IMR-90 (cell line): Measurements from ENCODE around the gene DVL2. TPM values are rescaled to one million over a fixed set of nuclear protein-coding genes. Genes with fewer than 3 reads are reported as not detected.

Experiments used
- ATAC-seq: fragments of 200-7000 bp; cut with Tn5 transposase; 2 replicates; pipeline ENCODE4 v1.9.1; 2020; ENCODE audit warnings: low read depth, mild to moderate bottlenecking, moderate library complexity
- BruUV-seq: library from RNA; stranded (reverse); fragments of 400-500 nt; replicated peaks from 2 replicates; lab custom pipeline; 2021; lab: Mats Ljungman, UMichigan
- CTCF ChIA-PET: fragments of 300-600 bp; formaldehyde crosslinking; extraction: SDS; loops from one replicate; lab custom pipeline; 2021; ENCODE audit warnings: antibody characterized with exemption; lab: Yijun Ruan, JAX
- POLR2A ChIA-PET: fragments of 300-600 bp; sonication (Branson Sonifier 250); formaldehyde crosslinking; loops from one replicate; lab custom pipeline; 2022; ENCODE audit warnings: antibody characterized with exemption; ENCODE audit not compliant: unreplicated experiment; lab: Charles Lee
- DNase-seq: peaks from one replicate; pipeline ENCODE4 v3.0.0; 2013
- H2AFZ ChIP-seq: replicated peaks from 2 replicates; pipeline ENCODE3; 2013; ENCODE audit warnings: low read length, mild to moderate bottlenecking; ENCODE audit not compliant: poor library complexity
- H2AK5ac ChIP-seq: 2 replicates; pipeline ENCODE4 v1.6.1; 2013; ENCODE audit warnings: low read depth, low read length, inconsistent platforms
- H2AK9ac ChIP-seq: replicated peaks from 2 replicates; pipeline ENCODE3; 2013; ENCODE audit warnings: mild to moderate bottlenecking, low read depth, low read length, moderate library complexity; ENCODE audit not compliant: poor library complexity
- H2BK120ac ChIP-seq: 2 replicates; pipeline ENCODE4 v1.6.1; 2013; ENCODE audit warnings: low read depth, low read length, inconsistent platforms
- H2BK15ac ChIP-seq: 3 replicates; pipeline ENCODE4 v1.6.1; 2013; ENCODE audit warnings: low read depth, low read length, inconsistent platforms
- H2BK20ac ChIP-seq: 2 replicates; pipeline ENCODE4 v1.6.1; 2013; ENCODE audit warnings: low read depth, mild to moderate bottlenecking, inconsistent platforms, low read length, moderate library complexity
- H2BK5ac ChIP-seq: 2 replicates; pipeline ENCODE4 v1.6.1; 2013; ENCODE audit warnings: mild to moderate bottlenecking, low read depth, low read length, inconsistent platforms; ENCODE audit not compliant: poor library complexity, severe bottlenecking
- H3K14ac ChIP-seq: replicated peaks from 2 replicates; pipeline ENCODE4 v1.6.1; 2013; ENCODE audit warnings: low read depth, low read length, inconsistent platforms
- H3K18ac ChIP-seq: 2 replicates; pipeline ENCODE4 v1.6.1; 2013; ENCODE audit warnings: low read depth, low read length, control low read depth
- H3K23ac ChIP-seq: 2 replicates; pipeline ENCODE4 v1.6.1; 2013; ENCODE audit warnings: low read depth, low read length, inconsistent platforms
- H3K27ac ChIP-seq: 2 replicates; pipeline ENCODE4 v1.5.1; 2013; ENCODE audit warnings: mild to moderate bottlenecking, control low read depth, low read length; ENCODE audit not compliant: insufficient read depth
- H3K27me3 ChIP-seq: 2 replicates; pipeline ENCODE4 v1.6.1; 2013; ENCODE audit warnings: low read length; ENCODE audit not compliant: control insufficient read depth, insufficient read depth
- H3K36me3 ChIP-seq: 2 replicates; pipeline ENCODE4 v1.6.1; 2013; ENCODE audit warnings: low read length, mixed read lengths; ENCODE audit not compliant: control insufficient read depth, insufficient read depth
- H3K4ac ChIP-seq: 2 replicates; pipeline ENCODE4 v1.6.1; 2013; ENCODE audit warnings: low read depth, low read length, inconsistent platforms
- H3K4me1 ChIP-seq: 2 replicates; pipeline ENCODE4 v1.6.1; 2013; ENCODE audit warnings: low read length, mixed read lengths; ENCODE audit not compliant: control insufficient read depth, insufficient read depth
- H3K4me2 ChIP-seq: 2 replicates; pipeline ENCODE4 v1.6.1; 2013; ENCODE audit warnings: low read depth, mild to moderate bottlenecking, control low read depth, low read length, moderate library complexity
- H3K4me3 ChIP-seq: 2 replicates; pipeline ENCODE4 v1.5.1; 2013; ENCODE audit warnings: low read depth, mild to moderate bottlenecking, control low read depth, low read length, moderate library complexity; ENCODE audit not compliant: insufficient read depth
- H3K56ac ChIP-seq: 2 replicates; pipeline ENCODE4 v1.6.1; 2013; ENCODE audit warnings: low read length, inconsistent platforms; ENCODE audit not compliant: insufficient read depth; ENCODE audit errors: extremely low read depth
- H3K79me1 ChIP-seq, 2 experiments: 2 replicates each; pipeline ENCODE4 v1.6.1; 2013; ENCODE audit warnings: low read length in 2 of 2, inconsistent platforms in 1 of 2, low read depth in 1 of 2
- H3K9ac ChIP-seq: 2 replicates; pipeline ENCODE4 v1.6.1; 2013; ENCODE audit warnings: low read depth, low read length, control low read depth
- H3K9me1 ChIP-seq: 2 replicates; pipeline ENCODE4 v1.6.1; 2013; ENCODE audit warnings: low read length, inconsistent platforms; ENCODE audit not compliant: insufficient read depth
- H3K9me3 ChIP-seq: 2 replicates; pipeline ENCODE4 v1.6.1; 2013; ENCODE audit warnings: low read length; ENCODE audit not compliant: control insufficient read depth, insufficient read depth
- H4K20me1 ChIP-seq: 2 replicates; pipeline ENCODE4 v1.6.1; 2013; ENCODE audit warnings: low read length, inconsistent platforms; ENCODE audit not compliant: insufficient read depth
- H4K5ac ChIP-seq: 2 replicates; pipeline ENCODE4 v1.6.1; 2013; ENCODE audit warnings: mild to moderate bottlenecking, low read depth, low read length, control low read depth
- H4K8ac ChIP-seq, 2 experiments: 2 replicates each; pipeline ENCODE4 v1.6.1; 2013; ENCODE audit warnings: low read depth in 2 of 2, low read length in 2 of 2, control low read depth in 1 of 2, inconsistent platforms in 1 of 2
- H4K91ac ChIP-seq: 2 replicates; pipeline ENCODE4 v1.6.1; 2013; ENCODE audit warnings: low read depth, low read length, inconsistent platforms; ENCODE audit not compliant: insufficient read depth
- BHLHE40 ChIP-seq: fragments of 150-350 bp; IDR thresholded peaks from 2 replicates; pipeline ENCODE4 v1.6.1; 2016; ENCODE audit warnings: mild to moderate bottlenecking, low read depth, low read length
- CEBPB ChIP-seq: IDR thresholded peaks from 2 replicates; pipeline ENCODE4 v1.6.1; 2012; ENCODE audit warnings: low read depth, low read length, improper control_type of control experiment
- CHD1 ChIP-seq: IDR thresholded peaks from 2 replicates; pipeline ENCODE4 v1.6.1; 2012; ENCODE audit warnings: low read depth, low read length, improper control_type of control experiment
- CTCF ChIP-seq: conservative IDR thresholded peaks from 2 replicates; pipeline ENCODE4 v1.5.1; 2012; ENCODE audit warnings: mild to moderate bottlenecking, low read depth, low read length, improper control_type of control experiment
- FOS ChIP-seq: fragments of 150-350 bp; IDR thresholded peaks from 2 replicates; pipeline ENCODE4 v1.6.1; 2016; ENCODE audit warnings: low read depth, low read length
- MAFK ChIP-seq: IDR thresholded peaks from 2 replicates; pipeline ENCODE4 v1.6.1; 2012; ENCODE audit warnings: low read depth, low read length, improper control_type of control experiment
- MAZ ChIP-seq: IDR thresholded peaks from 2 replicates; pipeline ENCODE4 v1.6.1; 2012; ENCODE audit warnings: low read depth, mild to moderate bottlenecking, low read length, improper control_type of control experiment, moderate library complexity, borderline replicate concordance
- NFE2L2 ChIP-seq: fragments of 150-350 bp; IDR thresholded peaks from 2 replicates; pipeline ENCODE4 v1.6.1; 2016; ENCODE audit warnings: low read depth, mild to moderate bottlenecking, low read length
- POLR2A ChIP-seq: IDR thresholded peaks from 2 replicates; pipeline ENCODE4 v1.6.1; 2012; ENCODE audit warnings: mild to moderate bottlenecking, low read depth, low read length
- RAD21 ChIP-seq: IDR thresholded peaks from 2 replicates; pipeline ENCODE4 v1.6.1; 2012; ENCODE audit warnings: low read length, improper control_type of control experiment
- RCOR1 ChIP-seq: IDR thresholded peaks from 2 replicates; pipeline ENCODE4 v1.6.1; 2012; ENCODE audit warnings: mild to moderate bottlenecking, low read length, improper control_type of control experiment; ENCODE audit not compliant: insufficient replicate concordance
- RFX5 ChIP-seq: IDR thresholded peaks from 2 replicates; pipeline ENCODE4 v1.8.0; 2012; ENCODE audit warnings: low read depth, mild to moderate bottlenecking, low read length, moderate library complexity
- WGBS, 2 experiments: methylation state at CpG; one replicate each; pipeline versions ENCODE4 v1.1.5 to v1.1.7; 2013; ENCODE audit warnings: missing lambda C conversion rate in 2 of 2; ENCODE audit not compliant: insufficient read length in 1 of 2; ENCODE audit errors: extremely low coverage in 2 of 2; 5-methylcytosine and 5-hydroxymethylcytosine counted together
- dilution Hi-C: fragments of 300-500 bp; cut with HindIII; formaldehyde crosslinking; loops from one replicate; pipeline ENCODE4 v1.14.3; 2018; ENCODE audit warnings: low sequenced_read_pairs; ENCODE audit not compliant: unreplicated experiment
- in situ Hi-C: fragments of 300-500 bp; cut with MboI; formaldehyde crosslinking; loops from 3 replicates; pipeline ENCODE4 v1.14.3; 2019; ENCODE audit warnings: low sequenced_read_pairs, inconsistent platforms, mixed read lengths
- intact Hi-C: fragments of 100-400 bp; cut with micrococcal nuclease; formaldehyde crosslinking; loops from 2 replicates; pipeline ENCODE4 v1.10.0; 2022
- polyA plus RNA-seq, 3 experiments: library from polyadenylated mRNA; depleted of rRNA; stranded (reverse); fragments of >200 nt; gene quantifications; 2 replicates each; pipeline ENCODE4 v1.2.3, GENCODE V29; 2012; ENCODE audit warnings: low replicate concordance in 1 of 3
- total RNA-seq: library from RNA; depleted of rRNA; stranded (reverse); fragments of >200 nt; gene quantifications from 2 replicates; pipeline ENCODE4 v1.2.3, GENCODE V29; 2012
- TF ChIP-seq, protein P1 (sequence below): fragments of 150-350 bp; IDR thresholded peaks from 2 replicates; pipeline ENCODE4 v1.6.1; 2016; ENCODE audit warnings: low read depth, mild to moderate bottlenecking, low read length, moderate library complexity, borderline replicate concordance

The DVL2 gene
- total and polyA plus RNA-seq, 2 of the 4 experiments (the other 2 are of a cell fraction), result 11.8 to 21.3 TPM

DNA sequence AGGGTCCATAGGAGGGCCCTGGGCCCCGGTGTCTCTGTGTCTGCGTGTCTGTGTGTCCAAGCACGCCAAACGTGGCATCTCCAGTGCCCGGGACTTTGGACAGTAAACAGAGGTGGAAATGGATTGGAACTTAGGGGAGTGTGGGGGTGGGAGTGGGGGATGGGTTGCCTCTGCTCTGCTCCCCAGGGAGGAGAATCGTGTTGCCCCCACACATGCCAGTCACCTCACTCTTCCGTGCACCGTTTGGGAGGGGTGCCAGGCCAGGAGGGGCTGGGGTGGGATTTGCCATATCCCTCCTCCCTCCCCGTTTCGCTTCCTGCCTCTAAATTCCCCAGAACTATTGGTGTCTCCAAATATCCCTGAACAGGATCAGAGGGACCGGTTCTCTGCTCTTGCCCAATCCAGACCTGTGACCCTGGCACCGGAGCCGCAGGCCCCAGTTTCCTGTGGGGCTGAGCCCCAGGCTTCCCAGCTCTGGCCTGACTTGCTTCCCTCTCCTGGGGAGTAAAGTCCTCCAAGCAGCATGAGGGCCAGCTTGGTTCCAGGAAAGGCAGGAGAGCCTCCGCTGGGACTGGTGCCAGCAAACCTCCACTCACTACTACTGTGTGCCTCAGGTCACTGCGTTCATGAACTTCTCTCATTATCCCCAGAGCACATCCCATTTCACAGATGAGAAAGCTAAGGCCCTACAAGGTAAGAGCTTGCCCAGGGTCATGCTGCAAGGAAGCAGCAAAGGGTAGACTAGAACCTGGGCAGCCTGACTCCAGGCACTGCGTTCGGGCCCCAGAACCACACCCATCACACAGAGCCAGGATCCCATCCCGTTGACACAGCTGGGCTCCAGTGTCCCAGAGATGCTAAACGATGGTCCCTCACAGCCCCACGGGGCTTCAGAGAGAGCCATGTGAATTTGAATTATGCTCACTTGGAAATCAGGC lies 54.7 kb downstream of the DVL2 start, which contains the start of gene ASGR1 (continued):
- TF ChIP-seq CHD1 (no peak), CEBPB (no peak), BHLHE40 (no peak)

GRCh38 chr17:7178973-7179316 lies 55.4 kb downstream of the DVL2 start:
- Histone ChIP-seq H3K14ac (no peak overlapping the region), H3K27ac (no peak overlapping the region), H3K9me3 (no peaks in the 10 kb centered on the region), H3K23ac (no peak overlapping the region), H2BK20ac (no peak overlapping the region), H2BK15ac (no peak overlapping the region), H3K56ac (no peak overlapping the region), H2AK9ac (no peak overlapping the region), H3K79me1 (no peaks in the 10 kb centered on the region), H2AFZ (no peak overlapping the region), H3K4me3 (no peak overlapping the region), H2BK5ac (no peak overlapping the region), H3K4me2 (no peak overlapping the region), H3K18ac (no peak overlapping the region), H3K9me1 (peaks cover 13% of the 10 kb centered on the region; the same call in 1 of the 2 replicates), H4K8ac (no peak overlapping the region), H2BK120ac (no peak overlapping the region), H2AK5ac (no peak overlapping the region), H4K91ac (no peak overlapping the region), H3K27me3 (no peaks in the 10 kb centered on the region), H3K9ac (no peak overlapping the region), H4K5ac (no peak overlapping the region), H3K4me1 (peaks cover 2% of the 10 kb centered on the region; the same call in 1 of the 2 replicates), H3K4ac (no peak overlapping the region), H3K36me3 (no peaks in the 10 kb centered on the region), H4K20me1 (peaks cover 3% of the 10 kb centered on the region; the same call in 1 of the 2 replicates)
- ChIA-PET CTCF (interaction anchor here (2.5 kb wide), 1 partner anchor 126 kb away, joined by 8 read pairs; no protein-coding TSS in a partner anchor), POLR2A (no interaction called here)
- ATAC-seq (no peak), DNase-seq (no peak)
- BruUV-seq, result no TSS peak
- dilution Hi-C loops, result no loop called here
- intact Hi-C loops, result no loop called here
- WGBS, 2 experiments, result 87% methylated on average over 6 of the region's 11 CpGs; no CpG with 5 or more reads in 1 of the 2 experiments
- in situ Hi-C loops, result no loop called here
- no peak for TF ChIP-seq RFX5
- TF ChIP-seq MAFK, result no peak
- no peak for TF ChIP-seq CTCF
- TF ChIP-seq NFE2L2, result no peak
- no peak for TF ChIP-seq FOS
- no peak for TF ChIP-seq CEBPB
- TF ChIP-seq BHLHE40, result no peak
- no peak for TF ChIP-seq POLR2A
- TF ChIP-seq RAD21, result no peak
- TF ChIP-seq, protein P1, sequence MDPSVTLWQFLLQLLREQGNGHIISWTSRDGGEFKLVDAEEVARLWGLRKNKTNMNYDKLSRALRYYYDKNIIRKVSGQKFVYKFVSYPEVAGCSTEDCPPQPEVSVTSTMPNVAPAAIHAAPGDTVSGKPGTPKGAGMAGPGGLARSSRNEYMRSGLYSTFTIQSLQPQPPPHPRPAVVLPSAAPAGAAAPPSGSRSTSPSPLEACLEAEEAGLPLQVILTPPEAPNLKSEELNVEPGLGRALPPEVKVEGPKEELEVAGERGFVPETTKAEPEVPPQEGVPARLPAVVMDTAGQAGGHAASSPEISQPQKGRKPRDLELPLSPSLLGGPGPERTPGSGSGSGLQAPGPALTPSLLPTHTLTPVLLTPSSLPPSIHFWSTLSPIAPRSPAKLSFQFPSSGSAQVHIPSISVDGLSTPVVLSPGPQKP, result no peak
- no peak for TF ChIP-seq MAZ
- TF ChIP-seq CHD1, result no peak
- TF ChIP-seq RCOR1, result no peak
